Transverse colon (tissue), 4 donors: Measurements from ENCODE around the gene MAP4K2. TPM values are rescaled to one million over a fixed set of nuclear protein-coding genes. Genes with fewer than 3 reads are reported as not detected.

Experiments used
- DNase-seq: peaks from one replicate; pipeline ENCODE4 v3.0.0-alpha.2; 2019
- H3K27ac ChIP-seq, 4 donors: fragments of 200-600 bp; sonication (generic); 2 replicates each; pipeline ENCODE4 v1.5.1; 2016 to 2018; ENCODE audit warnings: inconsistent platforms in 4 of 4
- H3K27me3 ChIP-seq: fragments of 200-600 bp; sonication (generic); 2 replicates; pipeline ENCODE4 v1.5.1; 2017; ENCODE audit warnings: inconsistent platforms
- H3K36me3 ChIP-seq, 4 donors: fragments of 200-600 bp; sonication (generic); 2 replicates each; pipeline ENCODE4 v1.5.1; 2017 to 2019; ENCODE audit warnings: inconsistent platforms in 4 of 4
- H3K4me1 ChIP-seq, 4 donors: fragments of 200-600 bp; sonication (generic); 2 replicates each; pipeline ENCODE4 v1.5.1; 2017 to 2020; ENCODE audit warnings: inconsistent platforms in 4 of 4
- H3K4me3 ChIP-seq, 4 donors: fragments of 200-600 bp; sonication (generic); 1 replicate in 1 of 4; 2 replicates in 3 of 4; pipeline versions ENCODE4 v1.5.1 to v1.6.1; 2017 to 2019; ENCODE audit warnings: inconsistent platforms in 4 of 4
- H3K9me3 ChIP-seq, 2 donors: fragments of 200-600 bp; sonication (generic); 2 replicates each; pipeline ENCODE4 v1.5.1; 2017 to 2019; ENCODE audit warnings: inconsistent platforms in 2 of 2
- CTCF ChIP-seq, 5 experiments: fragments of 200-600 bp in 3 of 5; fragments of 450-650 bp in 2 of 5; sonication (generic) in 3 of 5; IDR thresholded peaks; 1 replicate in 2 of 5; 2 replicates in 3 of 5; pipeline ENCODE4 v1.5.1; 2016 to 2017; ENCODE audit warnings: antibody characterized with exemption in 5 of 5, inconsistent platforms in 3 of 5, mild to moderate bottlenecking in 2 of 5, moderate library complexity in 1 of 5
- EP300 ChIP-seq: sonication (generic); formaldehyde crosslinking; IDR thresholded peaks from one replicate; pipeline ENCODE4 v1.6.1; 2017; ENCODE audit warnings: antibody characterized with exemption, low read depth
- POLR2A ChIP-seq: fragments of 450-650 bp; IDR thresholded peaks from one replicate; pipeline ENCODE4 v1.6.1; 2016; ENCODE audit warnings: antibody characterized with exemption, mild to moderate bottlenecking, moderate library complexity
- POLR2AphosphoS5 ChIP-seq, 3 donors: sonication (generic); formaldehyde crosslinking; IDR thresholded peaks; one replicate each; pipeline ENCODE4 v1.6.1; 2016; ENCODE audit warnings: antibody characterized with exemption in 3 of 3
- WGBS, 2 donors: methylation state at CpG; one replicate each; pipeline ENCODE4 v1.1.5; 2018; ENCODE audit warnings: low coverage in 1 of 2; 5-methylcytosine and 5-hydroxymethylcytosine counted together
- in situ Hi-C, 4 donors: fragments of 200-750 bp; cut with MboI; loops; one replicate each; pipeline versions ENCODE4 v1.15.0 to v1.15.1; 2017; ENCODE audit warnings: low sequenced_read_pairs in 3 of 4, low pct_ligation_motif_present in 1 of 4, low pct_unique_long_range_greater_than_20kb in 1 of 4
- intact Hi-C: fragments of 100-400 bp; cut with DNase I; formaldehyde crosslinking; loops from one replicate; pipeline ENCODE4 v1.15.1; 2023; ENCODE audit warnings: low total_unique reads
- total RNA-seq, 4 donors: library from RNA; depleted of rRNA; stranded (reverse); fragments of >200 nt; gene quantifications; one replicate each; pipeline ENCODE4 v1.1.0, GENCODE V29; 2016

MAP4K2 gene
- total RNA-seq, 4 donors from 2014 or later, result 10.1 to 369 (median 90.9) TPM

DNA sequence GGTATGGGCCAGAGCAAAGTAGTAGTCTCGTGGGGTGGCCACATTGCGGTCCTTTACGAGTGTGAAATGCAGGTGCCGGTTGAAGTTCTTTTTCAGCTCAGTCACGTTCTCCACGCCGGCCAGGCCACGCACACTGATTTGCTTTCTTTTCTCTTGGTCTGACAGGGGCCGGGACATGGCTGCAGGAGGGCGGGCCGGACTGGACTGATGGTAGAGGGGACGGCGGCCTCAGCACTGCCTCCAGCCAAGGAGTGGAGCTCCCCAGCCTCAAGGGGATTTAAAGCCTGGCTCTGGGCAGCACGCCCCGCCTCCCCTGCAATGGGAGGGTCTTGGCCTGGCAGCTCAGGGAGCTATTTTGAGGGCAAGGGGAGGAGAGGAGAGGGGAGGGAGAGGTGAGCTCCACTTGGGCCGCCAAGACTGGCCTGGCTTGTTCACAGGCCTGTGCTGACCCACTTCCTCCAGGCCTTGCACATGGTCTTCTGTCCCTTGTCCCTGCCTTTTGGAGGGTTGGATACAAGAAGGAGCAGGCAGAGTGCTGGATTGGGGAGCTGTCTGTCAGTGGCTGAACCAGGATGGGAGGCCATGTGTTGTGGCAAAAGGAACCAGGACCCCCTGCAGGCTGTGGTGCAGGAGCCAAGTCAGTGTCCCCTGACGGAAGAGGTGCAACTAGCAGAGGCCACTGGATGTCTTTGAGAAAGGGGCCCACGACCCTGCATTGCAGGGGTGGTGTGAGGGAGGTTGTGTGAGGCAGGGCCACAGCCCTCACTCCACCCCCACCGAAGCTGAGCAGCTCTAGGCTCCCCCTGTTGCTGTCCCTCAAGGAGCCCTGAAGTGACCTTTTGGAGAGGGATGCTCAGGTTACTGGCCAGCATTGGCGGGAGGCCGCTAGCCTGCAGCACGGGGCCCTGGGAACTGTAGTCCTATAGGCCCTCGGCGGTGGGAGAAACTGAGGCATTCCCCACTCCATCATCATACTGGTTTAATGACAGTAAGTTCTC lies 43.0 kb downstream of the MAP4K2 start, which contains the start of gene PYGM:
PYGM (minus strand) TSS at position 253 of the 998 bp plus-strand sequence; CDS start at position 177, 76 bp downstream.
- WGBS, 2 donors, result 70% methylated on average over 23 of the region's 24 CpGs; no CpG with 5 or more reads in 1 of the 2 donors
- intact Hi-C loops (no loop called here), in situ Hi-C loops (no loop called here)
- no peaks in the 10 kb centered on the region for H3K27me3 ChIP-seq
- no peaks in the 10 kb centered on the region for H3K9me3 ChIP-seq
- DNase-seq, result no peak
- peak within 1 kb of the TSS in 2 of 4 donors; percentile 10 to 12 for H3K4me3 ChIP-seq
- TF ChIP-seq EP300 (no peak), POLR2AphosphoS5 (IDR thresholded peaks at IDR 0.05) (peak in 2 of 3 donors; percentile 33 to 45), CTCF (IDR thresholded peaks at IDR 0.05) (no peak)
- peaks cover 0 to 14% (median 6%) of the 10 kb centered on the region in 4 donors for H3K36me3 ChIP-seq
- H3K4me1 ChIP-seq, result peaks cover 15 to 55% (median 27%) of the 10 kb centered on the region in 4 donors
- peak within 1 kb of the TSS; percentile 54 to 78 (median 73) for H3K27ac ChIP-seq

GRCh38 chr11:64759131-64759721 lies 43.8 kb downstream of the MAP4K2 start:
- in situ Hi-C loops (no loop called here), intact Hi-C loops (no loop called here)
- H3K4me3 ChIP-seq, result peak overlapping the region in 2 of 4 donors; percentile 10 to 12
- H3K4me1 ChIP-seq, result peaks cover 15 to 47% (median 23%) of the 10 kb centered on the region in 4 donors
- H3K27ac ChIP-seq, result peak overlapping the region; percentile 54 to 78 (median 73)
- H3K36me3 ChIP-seq, result peaks cover 0 to 7% (median 2%) of the 10 kb centered on the region in 4 donors
- H3K27me3 ChIP-seq, result no peaks in the 10 kb centered on the region
- H3K9me3 ChIP-seq, result no peaks in the 10 kb centered on the region
- TF ChIP-seq POLR2AphosphoS5 (IDR thresholded peaks at IDR 0.05), result no peak
- TF ChIP-seq POLR2A, result no peak
- no peak for TF ChIP-seq CTCF (IDR thresholded peaks at IDR 0.05)
- no peak for TF ChIP-seq EP300
- WGBS, 2 donors, result 78% methylated on average over 21 of the region's 21 CpGs; no CpG with 5 or more reads in 1 of the 2 donors
- no peak for DNase-seq

- H3K27me3 ChIP-seq, result no peaks in the 10 kb centered on the region
- no peaks in the 10 kb centered on the region for H3K9me3 ChIP-seq
- 83 to 100% methylated on average over 2 to 15 of the region's 15 CpGs for WGBS, 2 donors
- intact Hi-C loops (no loop called here), in situ Hi-C loops (no loop called here)
- H3K27ac ChIP-seq, result peak overlapping the region in 3 of 4 donors; percentile 70 to 78 (median 76)
- H3K4me1 ChIP-seq, result peaks cover 12 to 40% (median 16%) of the 10 kb centered on the region in 4 donors
- no peaks in the 10 kb centered on the region for H3K36me3 ChIP-seq
- no peak overlapping the region for H3K4me3 ChIP-seq
- DNase-seq, result no peak
- no peak for TF ChIP-seq POLR2AphosphoS5 (IDR thresholded peaks at IDR 0.05)
- no peak for TF ChIP-seq POLR2A
- no peak for TF ChIP-seq CTCF (IDR thresholded peaks at IDR 0.05)
Observed at GRCh38 chr11:64758330-64759079, 44.5 kb downstream of the MAP4K2 start.
